ENCODE measurements around the gene SMYD4. TPM values are rescaled to one million over a fixed set of nuclear protein-coding genes. Genes with fewer than 3 reads are reported as not detected.
"Not testable (repeated sequence)": the region's sequence is repeated elsewhere in the genome, so short reads cannot be mapped to it uniquely, and the experiment has no call there.

SMYD4 gene
- total RNA-seq, 2 experiments from 2014 or later = 40.3 to 41.7 TPM

GRCh38 chr17:1865252-1866037 is 35.7 kb upstream of the SMYD4 start:
- H3K27ac Mint-ChIP-seq = no peak overlapping the region
- CTCF ChIA-PET = interaction anchor here (0.6 to 2.1 kb wide), 23 partner anchors 10 to 218 kb away, joined by 3 to 16 read pairs (median 4); no protein-coding TSS in a partner anchor
- H3K9me3 Mint-ChIP-seq (ENCODE audit: insufficient read depth) = no peaks in the 10 kb centered on the region
- POLR2A ChIA-PET = interaction anchor here (0.7 kb wide), 1 partner anchor 166 kb away, joined by 3 read pairs; no protein-coding TSS in a partner anchor
- H3K36me3 Mint-ChIP-seq (ENCODE audit: low read depth) = peaks cover 38% of the 10 kb centered on the region
- DNase-seq (peak; percentile 70), ATAC-seq (peak; percentile 59)
- H3K4me1 Mint-ChIP-seq (ENCODE audit: low read depth) = peaks cover 20% of the 10 kb centered on the region
- H3K4me3 Mint-ChIP-seq = no peak overlapping the region
- no peaks in the 10 kb centered on the region for H3K27me3 Mint-ChIP-seq (ENCODE audit: low read depth)

- H3K4me1 Mint-ChIP-seq (ENCODE audit: low read depth) = peaks cover 4% of the 10 kb centered on the region
Measured at GRCh38 chr17:1861391-1862010, 31.8 kb upstream of the SMYD4 start.

GRCh38 chr17:1860978-1861377 is 31.3 kb upstream of the SMYD4 start:
- H3K4me3 Mint-ChIP-seq = no peak overlapping the region
- H3K36me3 Mint-ChIP-seq (ENCODE audit: low read depth) = peaks cover 35% of the 10 kb centered on the region
- POLR2A ChIA-PET = interaction anchor here (1.1 kb wide), 1 partner anchor 9 kb away, joined by 3 read pairs; no protein-coding TSS in a partner anchor
- H3K9me3 Mint-ChIP-seq (ENCODE audit: insufficient read depth) = no peaks in the 10 kb centered on the region
- no peak for DNase-seq
- no peak overlapping the region for H3K27ac Mint-ChIP-seq
- H3K4me1 Mint-ChIP-seq (ENCODE audit: low read depth) = peaks cover 4% of the 10 kb centered on the region
- ATAC-seq = no peak
- CTCF ChIA-PET = interaction anchor here (1.6 kb wide), 1 partner anchor 144 kb away, joined by 3 read pairs; no protein-coding TSS in a partner anchor
- H3K27me3 Mint-ChIP-seq (ENCODE audit: low read depth) = no peaks in the 10 kb centered on the region

More at GRCh38 chr17:1861391-1862010, 31.8 kb upstream of the SMYD4 start:
- no peaks in the 10 kb centered on the region for H3K27me3 Mint-ChIP-seq (ENCODE audit: low read depth)
- no peak for DNase-seq
- no peak overlapping the region for H3K4me3 Mint-ChIP-seq
- no peak overlapping the region for H3K27ac Mint-ChIP-seq
- ChIA-PET CTCF (interaction anchor here (1.5 to 1.6 kb wide), 2 partner anchors 10 to 145 kb away, joined by 3 read pairs; no protein-coding TSS in a partner anchor), POLR2A (interaction anchor here (1.1 kb wide), 1 partner anchor 32 kb away, joined by 3 read pairs; no protein-coding TSS in a partner anchor)
- no peaks in the 10 kb centered on the region for H3K9me3 Mint-ChIP-seq (ENCODE audit: insufficient read depth)
- ATAC-seq = no peak
- H3K36me3 Mint-ChIP-seq (ENCODE audit: low read depth) = peaks cover 35% of the 10 kb centered on the region

GRCh38 chr17:1856462-1856861 is 26.8 kb upstream of the SMYD4 start:
- POLR2A ChIA-PET = interaction anchor here (0.9 kb wide), 1 partner anchor 33 kb away, joined by 3 read pairs; no protein-coding TSS in a partner anchor
- H3K27ac Mint-ChIP-seq; H3K9me3 Mint-ChIP-seq (ENCODE audit: insufficient read depth); ATAC-seq; H3K4me1 Mint-ChIP-seq (ENCODE audit: low read depth); H3K4me3 Mint-ChIP-seq; H3K27me3 Mint-ChIP-seq (ENCODE audit: low read depth); DNase-seq: not testable (repeated sequence)
- CTCF ChIA-PET = interaction anchor here (1.3 kb wide), 1 partner anchor 135 kb away, joined by 5 read pairs; no protein-coding TSS in a partner anchor
- H3K36me3 Mint-ChIP-seq (ENCODE audit: low read depth) = peaks cover 64% of the 10 kb centered on the region

GRCh38 chr17:1853698-1854097 is 24.0 kb upstream of the SMYD4 start:
- CTCF ChIA-PET = interaction anchor here (2.5 kb wide), 1 partner anchor 12 kb away, joined by 9 read pairs; no protein-coding TSS in a partner anchor
- no peak for ATAC-seq
- Mint-ChIP-seq H3K9me3 (ENCODE audit: insufficient read depth) (no peaks in the 10 kb centered on the region), H3K4me3 (no peak overlapping the region), H3K27ac (no peak overlapping the region), H3K27me3 (ENCODE audit: low read depth) (no peaks in the 10 kb centered on the region), H3K4me1 (ENCODE audit: low read depth) (no peaks in the 10 kb centered on the region), H3K36me3 (ENCODE audit: low read depth) (peaks cover 56% of the 10 kb centered on the region)
- POLR2A ChIA-PET = no interaction called here
- DNase-seq = no peak

GRCh38 chr17:1852327-1852726 is 22.6 kb upstream of the SMYD4 start:
- Mint-ChIP-seq H3K27ac (no peak overlapping the region), H3K27me3 (ENCODE audit: low read depth) (no peaks in the 10 kb centered on the region), H3K36me3 (ENCODE audit: low read depth) (peaks cover 55% of the 10 kb centered on the region), H3K4me3 (no peak overlapping the region), H3K4me1 (ENCODE audit: low read depth) (no peaks in the 10 kb centered on the region), H3K9me3 (ENCODE audit: insufficient read depth) (no peaks in the 10 kb centered on the region)
- DNase-seq = no peak
- no peak for ATAC-seq
- POLR2A ChIA-PET = no interaction called here
- CTCF ChIA-PET = no interaction called here

- no peak overlapping the region for H3K27ac Mint-ChIP-seq
- H3K36me3 Mint-ChIP-seq (ENCODE audit: low read depth) = peaks cover 60% of the 10 kb centered on the region
- no peaks in the 10 kb centered on the region for H3K9me3 Mint-ChIP-seq (ENCODE audit: insufficient read depth)
- H3K4me1 Mint-ChIP-seq (ENCODE audit: low read depth) = no peaks in the 10 kb centered on the region
- no peaks in the 10 kb centered on the region for H3K27me3 Mint-ChIP-seq (ENCODE audit: low read depth)
- CTCF ChIA-PET = interaction anchor here (0.7 to 1.5 kb wide), 2 partner anchors 18 to 121 kb away, joined by 3 read pairs; no protein-coding TSS in a partner anchor
- POLR2A ChIA-PET = no interaction called here
- no peak overlapping the region for H3K4me3 Mint-ChIP-seq
- no peak for DNase-seq
- no peak for ATAC-seq
Measured at GRCh38 chr17:1847191-1847590, 17.5 kb upstream of the SMYD4 start.

- ChIA-PET CTCF (interaction anchor here (1.2 to 1.5 kb wide), 3 partner anchors 26 to 174 kb away, joined by 3 to 4 read pairs (median 3); no protein-coding TSS in a partner anchor), POLR2A (no interaction called here)
- Mint-ChIP-seq H3K4me3 (no peak overlapping the region), H3K36me3 (ENCODE audit: low read depth) (peaks cover 48% of the 10 kb centered on the region), H3K4me1 (ENCODE audit: low read depth) (peaks cover 2% of the 10 kb centered on the region), H3K27ac (no peak overlapping the region), H3K27me3 (ENCODE audit: low read depth) (no peaks in the 10 kb centered on the region), H3K9me3 (ENCODE audit: insufficient read depth) (no peaks in the 10 kb centered on the region)
- ATAC-seq = no peak
- no peak for DNase-seq
Measured at GRCh38 chr17:1843947-1844346, 14.2 kb upstream of the SMYD4 start.

- ATAC-seq = no peak
- ChIA-PET POLR2A (interaction anchor here (1.8 kb wide), 1 partner anchor 10 kb away, joined by 7 read pairs; the partner anchor contains the start of genes RPA1 and SMYD4), CTCF (interaction anchor here (1.2 to 1.6 kb wide), 2 partner anchors 119 to 170 kb away, joined by 3 to 4 read pairs; no protein-coding TSS in a partner anchor)
- peaks cover 22% of the 10 kb centered on the region for H3K4me1 Mint-ChIP-seq (ENCODE audit: low read depth)
- no peaks in the 10 kb centered on the region for H3K9me3 Mint-ChIP-seq (ENCODE audit: insufficient read depth)
- H3K4me3 Mint-ChIP-seq = no peak overlapping the region
- no peaks in the 10 kb centered on the region for H3K27me3 Mint-ChIP-seq (ENCODE audit: low read depth)
- DNase-seq = no peak
- H3K27ac Mint-ChIP-seq = no peak overlapping the region
- H3K36me3 Mint-ChIP-seq (ENCODE audit: low read depth) = peaks cover 41% of the 10 kb centered on the region
Measured at GRCh38 chr17:1839516-1839915, 9.8 kb upstream of the SMYD4 start.

GRCh38 chr17:1834380-1835149 is 4.9 kb upstream of the SMYD4 start:
- Mint-ChIP-seq H3K4me1 (ENCODE audit: low read depth) (peaks cover 56% of the 10 kb centered on the region), H3K9me3 (ENCODE audit: insufficient read depth) (no peaks in the 10 kb centered on the region), H3K27me3 (ENCODE audit: low read depth) (no peaks in the 10 kb centered on the region), H3K36me3 (ENCODE audit: low read depth) (peaks cover 42% of the 10 kb centered on the region), H3K4me3 (peak overlapping the region; percentile 34), H3K27ac (peak overlapping the region; percentile 0)
- ChIA-PET POLR2A (interaction anchor here (0.7 to 1.6 kb wide), 2 partner anchors 11 to 117 kb away, joined by 4 to 6 read pairs; no protein-coding TSS in a partner anchor), CTCF (interaction anchor here (0.8 to 2.5 kb wide), 5 partner anchors 11 to 166 kb away, joined by 4 to 12 read pairs (median 5); no protein-coding TSS in a partner anchor)
- DNase-seq = peak; percentile 54
- ATAC-seq = no peak

GRCh38 chr17:1830288-1830687 is 586 bp upstream of the SMYD4 start:
- CTCF ChIA-PET = interaction anchor here (0.9 to 2.5 kb wide), 3 partner anchors 39 to 109 kb away, joined by 3 to 17 read pairs (median 3); no protein-coding TSS in a partner anchor
- no peaks in the 10 kb centered on the region for H3K27me3 Mint-ChIP-seq (ENCODE audit: low read depth)
- DNase-seq (peak; percentile 72), ATAC-seq (peak; percentile 28)
- H3K27ac Mint-ChIP-seq = peak overlapping the region; percentile 91
- H3K4me3 Mint-ChIP-seq = peak overlapping the region; percentile 91
- H3K36me3 Mint-ChIP-seq (ENCODE audit: low read depth) = peaks cover 51% of the 10 kb centered on the region
- peaks cover 68% of the 10 kb centered on the region for H3K4me1 Mint-ChIP-seq (ENCODE audit: low read depth)
- POLR2A ChIA-PET = interaction anchor here (1.0 to 2.4 kb wide), 6 partner anchors 15 to 506 kb away, joined by 3 to 16 read pairs (median 6); partner anchors contain the start of gene TSR1
- no peaks in the 10 kb centered on the region for H3K9me3 Mint-ChIP-seq (ENCODE audit: insufficient read depth)
